DMS53 (cell line): Measurements from ENCODE around the gene TESK1.
A peak's percentile ranks its signal among the peaks of the same experiment; 100 is the strongest.
"Not testable (repeated sequence)": the region's sequence is repeated elsewhere in the genome, so short reads cannot be mapped to it uniquely, and the experiment has no call there.

Experiments used
- DNase-seq: peaks from one replicate; lab custom pipeline; 2025; lab: John Stamatoyannopoulos, UW

The TESK1 gene

GRCh38 chr9:35579659-35580227 is 25.3 kb upstream of the TESK1 start:
- not testable (repeated sequence) for DNase-seq

DNA sequence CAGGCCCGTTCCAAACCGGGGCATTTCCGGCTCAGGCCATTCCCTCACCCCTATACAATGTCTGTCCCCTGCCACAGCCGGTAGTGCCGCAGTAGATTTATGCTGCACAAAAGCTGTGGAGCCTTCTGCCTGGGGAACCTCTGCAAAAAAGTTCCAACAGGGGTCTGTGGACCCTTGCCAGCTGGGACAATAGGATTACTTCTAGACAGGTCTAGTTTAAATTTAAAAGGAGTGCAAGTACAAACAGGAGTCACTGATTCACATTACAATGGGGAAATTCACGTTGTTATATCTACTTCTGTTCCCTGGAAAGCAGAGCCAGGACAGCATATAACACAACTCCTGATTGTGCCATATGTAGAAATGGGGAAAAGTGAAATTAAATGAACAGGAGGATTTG is 21.5 kb upstream of the TESK1 start:
- not testable (repeated sequence) for DNase-seq

- DNase-seq, result not testable (repeated sequence)
Observed at GRCh38 chr9:35584681-35585080, 20.4 kb upstream of the TESK1 start.

DNA sequence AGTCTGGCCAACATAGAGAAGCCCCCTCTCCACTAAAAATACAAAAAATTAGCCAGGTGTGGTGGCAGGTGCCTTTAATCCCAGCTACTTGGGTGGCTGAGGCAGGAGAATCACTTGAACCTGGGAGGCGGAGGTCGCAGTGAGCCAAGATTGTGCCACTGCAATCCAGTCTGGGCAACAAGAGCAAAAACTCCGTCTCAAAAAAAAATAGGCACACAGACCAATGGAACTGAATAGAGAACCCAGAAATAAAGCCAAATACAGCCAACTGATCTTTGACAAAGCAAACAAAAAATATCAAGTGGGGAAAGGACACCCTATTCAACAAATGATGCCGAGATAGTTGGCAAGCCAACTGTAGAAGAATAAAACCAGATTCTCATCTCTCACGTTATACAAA is 16.6 kb upstream of the TESK1 start:
- not testable (repeated sequence) for DNase-seq

DNA sequence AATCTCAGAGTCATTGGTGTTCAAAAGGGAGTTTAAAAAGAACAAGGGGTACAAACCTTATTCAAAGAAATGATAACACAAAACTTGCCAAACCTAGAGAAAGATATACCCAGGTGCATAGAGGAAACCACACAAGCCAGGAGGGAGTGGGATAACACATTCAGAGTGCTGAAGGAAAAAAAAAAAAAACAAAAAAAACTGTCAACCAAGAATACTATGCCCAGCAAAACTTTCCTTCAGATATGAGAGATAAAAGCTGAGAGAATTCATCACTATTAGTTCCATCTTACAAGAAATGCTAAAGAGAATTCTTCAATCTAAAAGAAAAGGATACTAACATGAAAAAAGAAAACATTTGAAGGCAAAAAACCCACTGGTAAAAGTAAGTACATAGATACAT is 11.5 kb upstream of the TESK1 start:
- DNase-seq, result no peak

GRCh38 chr9:35594471-35594870 is 10.6 kb upstream of the TESK1 start:
- no peak for DNase-seq

GRCh38 chr9:35596907-35597306 is 8.2 kb upstream of the TESK1 start:
- DNase-seq, result not testable (repeated sequence)

DNA sequence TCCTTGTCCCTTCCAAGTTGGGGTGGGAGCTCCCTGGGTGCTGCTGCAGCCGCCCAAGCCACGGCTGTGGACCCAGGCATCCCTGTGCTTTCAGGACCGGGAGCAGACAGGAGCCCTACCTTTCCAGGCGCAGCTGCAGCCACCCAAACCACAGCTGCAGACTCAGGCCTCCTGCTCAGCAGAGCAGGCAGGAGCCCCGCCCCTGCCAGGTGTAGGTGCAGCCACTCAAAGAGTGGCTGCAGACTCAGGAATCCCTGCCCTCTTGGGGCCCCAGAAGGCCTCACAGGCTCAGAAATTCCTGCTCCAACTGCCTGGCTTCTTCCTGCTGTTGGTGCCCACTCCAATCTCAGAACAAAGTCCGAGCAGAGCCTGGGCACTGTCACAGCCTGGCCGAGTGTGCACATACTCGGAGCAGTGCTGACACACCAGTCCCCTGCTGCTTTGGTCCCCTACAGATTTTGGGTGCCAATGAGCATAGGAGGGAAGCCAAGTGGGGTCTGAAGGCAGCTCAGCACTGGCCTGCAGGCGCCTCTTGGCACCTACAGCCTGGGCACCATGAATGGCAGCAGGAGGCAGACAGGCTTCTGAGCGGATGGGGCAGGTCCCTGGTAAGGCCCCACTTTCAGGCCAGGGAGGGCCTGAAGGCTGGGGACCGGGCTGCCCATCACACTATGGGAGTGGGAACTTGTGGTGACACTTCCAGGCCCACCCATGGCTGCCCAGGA is 6.0 kb upstream of the TESK1 start:
- DNase-seq, result peak; percentile 88

DNA sequence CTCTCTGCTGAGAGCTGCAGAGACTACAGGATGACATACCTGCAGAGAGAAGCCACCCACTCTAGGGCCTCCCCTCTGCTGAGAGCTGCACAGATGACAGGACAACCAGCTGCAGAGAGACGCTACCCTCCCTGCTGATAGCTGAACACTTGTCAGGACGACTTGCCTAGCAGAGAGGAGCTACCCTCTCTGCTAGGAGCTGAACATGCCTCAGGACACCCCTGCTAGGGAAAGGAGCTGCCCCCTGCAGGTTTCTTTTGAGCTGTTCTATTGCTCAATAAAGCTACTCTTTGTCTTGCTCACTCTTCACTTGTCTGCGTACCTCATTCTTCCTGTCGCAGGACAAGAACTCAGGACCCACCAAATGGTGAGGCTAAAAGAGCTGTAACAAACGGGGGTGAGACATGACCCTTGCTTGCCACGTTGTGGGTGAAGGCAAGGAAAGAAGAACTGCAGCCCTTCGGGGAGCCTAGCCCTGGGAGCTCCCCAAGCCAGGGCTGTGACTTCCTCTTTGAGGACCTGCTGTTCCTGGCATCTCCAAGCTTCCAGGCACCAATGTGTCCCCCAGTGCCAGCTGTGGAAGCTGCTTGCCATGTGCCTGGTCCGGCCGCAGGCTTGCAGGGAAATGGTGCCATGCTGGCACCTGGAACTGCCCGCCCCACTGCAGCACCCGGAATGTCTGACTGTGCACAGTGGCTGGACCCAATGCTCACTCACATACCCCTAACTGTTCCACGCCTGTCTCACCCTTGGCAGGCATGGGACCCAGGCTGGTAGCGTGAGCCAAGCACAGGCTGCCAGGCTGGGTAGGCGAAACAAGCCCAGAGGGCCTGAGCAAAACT is 5.1 kb upstream of the TESK1 start:
- no peak for DNase-seq

DNA sequence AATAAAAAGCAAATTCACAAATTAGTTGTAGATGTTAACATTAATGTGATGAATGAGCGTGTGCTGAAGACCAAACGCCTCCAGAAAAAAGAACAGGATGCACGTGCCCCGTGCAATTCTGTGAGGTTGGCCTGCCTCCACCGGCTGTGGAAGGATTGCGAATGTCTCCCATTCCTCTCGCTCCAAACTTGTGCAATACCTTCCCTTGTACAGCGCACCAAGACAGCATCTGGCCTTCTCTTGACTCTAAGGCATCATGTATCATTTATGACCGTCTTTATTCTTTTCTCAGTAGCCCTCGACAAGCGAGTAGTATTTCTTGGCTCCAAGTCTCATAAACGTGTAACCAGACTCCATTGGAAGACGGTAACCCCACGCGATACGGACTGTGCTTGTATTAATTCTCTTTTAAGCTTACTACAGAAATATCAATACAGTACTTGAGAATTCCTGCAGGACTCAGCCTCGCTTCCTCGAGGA is 1.5 kb upstream of the TESK1 start:
- peak; percentile 65 for DNase-seq

DNA sequence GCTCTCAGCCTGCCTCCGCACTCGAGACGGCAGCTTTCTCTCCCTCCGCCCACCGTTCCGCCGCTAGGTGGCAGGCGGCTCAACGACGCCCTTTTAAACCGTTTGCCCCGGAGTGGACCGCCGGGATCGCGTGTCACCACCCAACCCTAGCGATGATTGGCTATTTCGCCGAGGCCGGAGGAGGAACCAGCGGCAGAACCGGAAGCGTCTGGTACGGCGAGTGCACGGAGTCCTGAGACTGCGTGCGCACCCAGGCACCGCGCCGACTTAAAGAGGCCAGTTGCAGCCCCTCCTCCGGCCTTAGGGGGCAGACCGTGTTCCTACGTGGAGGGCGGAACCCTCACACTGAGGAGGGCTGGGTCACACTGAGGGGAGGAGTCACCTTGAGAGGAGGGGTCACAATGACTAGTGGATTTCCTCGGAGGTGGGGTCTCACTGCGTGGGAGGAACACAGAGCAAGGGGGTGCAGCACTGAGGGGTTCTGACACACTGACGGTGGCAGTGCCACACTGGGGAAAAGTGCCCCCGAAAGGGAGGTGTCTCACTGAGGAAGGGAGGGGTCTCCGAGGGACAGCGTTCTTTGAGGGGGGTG is 980 bp upstream of the TESK1 start:
- DNase-seq, result peak; percentile 99

GRCh38 chr9:35605351-35606137 is 482 bp downstream of the TESK1 start:
- peak; percentile 77 for DNase-seq

DNA sequence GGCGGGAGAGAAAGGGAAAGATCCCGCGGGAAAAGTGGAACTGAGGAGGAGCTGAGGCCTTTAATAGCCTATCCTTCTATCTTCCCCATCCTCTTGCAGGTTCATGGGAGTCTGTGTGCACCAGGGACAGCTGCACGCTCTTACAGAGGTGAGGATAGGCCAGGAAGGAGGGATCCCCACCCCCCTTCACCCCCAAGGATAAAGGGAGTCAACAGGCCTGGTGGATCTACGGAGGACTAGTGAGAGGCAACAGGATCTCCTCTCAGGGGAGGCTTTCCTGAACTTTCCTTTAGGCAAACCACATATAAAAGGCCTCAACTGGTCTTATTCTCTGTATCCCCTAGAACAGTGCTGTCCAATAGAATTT is 1.1 kb downstream of the TESK1 start:
- DNase-seq, result peak; percentile 49

GRCh38 chr9:35606726-35607125 is 1.7 kb downstream of the TESK1 start:
- DNase-seq, result no peak

DNA sequence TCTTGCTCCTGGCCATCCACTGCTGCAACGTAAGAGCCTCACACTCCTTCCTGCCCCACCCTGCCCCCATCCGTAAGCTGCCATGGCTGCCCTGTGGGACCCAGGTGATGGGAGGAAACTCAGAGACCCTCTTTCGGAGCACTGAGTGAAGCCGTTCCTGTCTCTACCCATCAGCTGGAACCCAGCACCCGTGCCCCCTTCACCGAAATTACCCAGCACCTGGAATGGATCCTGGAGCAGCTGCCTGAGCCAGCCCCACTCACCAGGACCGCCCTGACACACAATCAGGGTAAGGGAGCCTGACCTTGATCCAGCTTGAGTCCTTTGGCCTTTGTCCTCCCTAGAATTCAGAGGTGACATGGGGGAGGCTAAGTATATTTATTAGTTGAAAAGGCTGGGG is 3.2 kb downstream of the TESK1 start:
- DNase-seq, result no peak

- DNase-seq, result no peak
Observed at GRCh38 chr9:35609001-35609819, 4.1 kb downstream of the TESK1 start.

DNA sequence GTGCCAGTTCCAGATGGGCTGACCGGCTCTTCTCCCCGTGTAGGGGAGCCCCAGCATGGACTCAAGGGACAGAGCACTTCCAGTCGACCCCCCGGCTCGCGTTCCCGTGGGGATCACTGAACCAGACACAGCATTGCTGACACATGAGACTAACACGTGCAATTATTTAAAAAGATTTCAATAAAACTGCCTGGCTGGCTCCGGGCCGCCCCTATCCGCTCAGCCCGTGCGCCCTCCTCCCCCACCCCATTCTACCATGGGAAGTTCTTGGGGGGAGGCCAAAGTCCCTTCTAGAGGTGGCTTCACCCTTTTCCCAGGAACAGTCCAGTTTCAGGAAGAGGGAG is 4.7 kb downstream of the TESK1 start:
- no peak for DNase-seq

DNA sequence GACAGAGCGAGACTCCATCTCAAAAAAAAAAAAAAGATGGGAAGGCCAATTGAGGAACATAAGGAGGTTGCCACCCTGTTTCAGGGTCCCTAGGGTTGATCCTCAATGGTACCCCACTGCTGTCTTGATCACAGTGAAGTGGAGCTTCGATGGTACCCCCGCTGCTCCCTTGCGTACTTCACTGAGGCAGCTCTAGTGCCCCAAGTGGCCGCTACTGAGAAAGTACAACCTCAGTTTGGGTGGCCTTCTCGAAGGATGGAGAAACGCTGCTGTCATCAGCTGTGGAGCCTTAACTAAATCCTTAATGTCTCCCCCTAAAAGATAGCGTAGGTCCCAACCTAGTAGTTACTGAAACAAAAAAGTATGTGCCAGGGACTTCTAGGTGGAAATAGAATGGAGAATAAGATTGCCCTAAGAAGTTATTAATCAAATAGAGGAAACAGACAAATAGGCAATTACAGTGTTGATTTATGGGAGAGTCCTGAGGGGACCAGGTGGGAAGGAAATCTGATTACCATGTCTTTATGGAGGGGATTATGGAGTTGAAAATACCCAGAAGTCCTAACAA is 6.3 kb downstream of the TESK1 start:
- DNase-seq, result peak; percentile 53

DNA sequence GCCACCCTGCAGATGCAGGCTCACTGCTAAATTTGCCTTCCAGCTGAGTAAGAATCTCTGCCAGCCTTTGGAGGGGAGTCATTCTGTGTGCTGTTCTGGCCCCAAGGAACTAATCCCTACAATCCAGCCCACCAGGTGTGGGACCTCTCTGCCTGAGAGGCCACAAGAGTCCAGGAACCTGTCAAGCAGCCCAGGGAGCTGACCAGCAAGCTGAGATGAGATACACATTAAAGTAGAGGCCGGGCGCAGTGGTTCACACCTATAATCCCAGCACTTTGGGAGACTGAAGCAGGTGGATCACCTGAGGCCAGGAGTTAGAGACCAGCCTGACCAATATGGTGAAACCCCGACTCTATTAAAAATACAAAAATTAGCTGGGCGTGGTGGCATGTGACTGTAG is 7.0 kb downstream of the TESK1 start:
- not testable (repeated sequence) for DNase-seq

DNA sequence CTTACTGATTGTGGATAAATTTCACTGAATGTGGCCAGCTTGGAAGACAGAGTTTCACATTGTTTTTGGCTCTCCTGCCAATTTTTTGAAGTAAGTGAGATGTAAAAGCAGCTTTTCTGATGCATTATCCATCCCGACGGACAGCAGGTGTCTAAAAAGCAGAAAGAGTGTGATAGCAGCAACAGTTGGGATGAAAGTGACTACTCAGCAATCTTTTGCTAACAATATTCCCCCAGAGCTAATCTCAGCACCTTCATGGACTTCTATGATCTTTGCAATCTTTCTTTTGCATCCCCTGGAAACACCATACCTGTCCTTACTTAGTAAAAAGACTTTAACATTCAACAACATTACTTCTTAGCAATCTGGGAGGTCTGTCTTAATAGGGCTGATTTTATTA is 7.8 kb downstream of the TESK1 start:
- DNase-seq, result no peak
